GM20431 (cell line): ENCODE results near the gene EXOSC9.
"Not testable (repeated sequence)": the region's sequence is repeated elsewhere in the genome, so short reads cannot be mapped to it uniquely, and the experiment has no call there.

Experiments
- in situ Hi-C: fragments of 300-500 bp; cut with MseI, MboI; formaldehyde crosslinking; loops from one replicate; pipeline ENCODE4 v1.15.0; 2020; ENCODE audit warnings: low sequenced_read_pairs; ENCODE audit not compliant: unreplicated experiment

Gene EXOSC9

GRCh38 chr4:121800961-121801714, at the start of gene EXOSC9:
EXOSC9 (plus strand) TSS chr4:121801323; CDS start chr4:121801425, 102 bp downstream.
- in situ Hi-C loops, result no loop called here

GRCh38 chr4:121752142-121752541, 49.0 kb upstream of the EXOSC9 start:
- in situ Hi-C loops, result not testable (repeated sequence)

- in situ Hi-C loops, result no loop called here
These were observed 42.1 kb upstream of the EXOSC9 start for GRCh38 chr4:121758925-121759568.

- in situ Hi-C loops, result no loop called here
These were observed 40.9 kb upstream of the EXOSC9 start for GRCh38 chr4:121760205-121760604.

GRCh38 chr4:121764303-121764701, 36.8 kb upstream of the EXOSC9 start:
- in situ Hi-C loops, result no loop called here

GRCh38 chr4:121764702-121765367, 36.3 kb upstream of the EXOSC9 start, which contains the start of gene SMIM43:
SMIM43 (minus strand) TSS chr4:121765164; CDS start chr4:121765105, 59 bp downstream.
- in situ Hi-C loops, result no loop called here

- in situ Hi-C loops, result no loop called here
These were observed 35.8 kb upstream of the EXOSC9 start for GRCh38 chr4:121765368-121765705.

- in situ Hi-C loops, result no loop called here
These were observed 35.1 kb upstream of the EXOSC9 start for GRCh38 chr4:121765971-121766538.

GRCh38 chr4:121767166-121767565, 34.0 kb upstream of the EXOSC9 start:
- in situ Hi-C loops, result no loop called here

GRCh38 chr4:121769341-121769740, 31.8 kb upstream of the EXOSC9 start:
- in situ Hi-C loops, result no loop called here

GRCh38 chr4:121771869-121772268, 29.3 kb upstream of the EXOSC9 start:
- in situ Hi-C loops, result no loop called here

GRCh38 chr4:121773883-121774282, 27.2 kb upstream of the EXOSC9 start:
- in situ Hi-C loops, result no loop called here

- in situ Hi-C loops, result no loop called here
These were observed 24.3 kb upstream of the EXOSC9 start for GRCh38 chr4:121776610-121777401.

GRCh38 chr4:121777625-121778024, 23.5 kb upstream of the EXOSC9 start:
- in situ Hi-C loops, result no loop called here

GRCh38 chr4:121778991-121779628, 22.0 kb upstream of the EXOSC9 start:
- in situ Hi-C loops, result no loop called here

- in situ Hi-C loops, result no loop called here
These were observed 17.9 kb upstream of the EXOSC9 start for GRCh38 chr4:121783210-121783609.

- in situ Hi-C loops, result no loop called here
These were observed 16.7 kb upstream of the EXOSC9 start for GRCh38 chr4:121784401-121784800.

GRCh38 chr4:121784975-121785374, 16.1 kb upstream of the EXOSC9 start:
- in situ Hi-C loops, result no loop called here

- in situ Hi-C loops, result no loop called here
These were observed 15.6 kb upstream of the EXOSC9 start for GRCh38 chr4:121785479-121785878.

GRCh38 chr4:121786221-121786620, 14.9 kb upstream of the EXOSC9 start:
- in situ Hi-C loops, result no loop called here
